Ureter (tissue), 1 donor: ENCODE results near the gene SHISA6. TPM values are rescaled to one million over a fixed set of nuclear protein-coding genes. Genes with fewer than 3 reads are reported as not detected.

Experiments used
- DNase-seq: peaks from one replicate; pipeline ENCODE4 v3.0.0-alpha.2; 2020; ENCODE audit warnings: low spot score
- total RNA-seq: library from RNA; stranded (reverse); gene quantifications from one replicate; pipeline ENCODE4 v1.2.4, GENCODE V29; 2023
- donor health status: DM: yes; HTN: yes; CAD: no.

SHISA6 gene
- total RNA-seq, 1 donor from 2014 or later, result 5.4 TPM

- no peak for DNase-seq
These were observed 342.4 kb downstream of the SHISA6 start for GRCh38 chr17:11583306-11583992.

- peak; percentile 49 for DNase-seq
These were observed 348.7 kb downstream of the SHISA6 start for GRCh38 chr17:11589716-11590115.

GRCh38 chr17:11598274-11599221, 357.5 kb downstream of the SHISA6 start, which contains the start of gene DNAH9:
Gene DNAH9 (plus strand): TSS chr17:11598470. CDS start chr17:11598499, 29 bp downstream.
- peak; percentile 96 for DNase-seq

- no peak for DNase-seq
These were observed 360.6 kb downstream of the SHISA6 start for GRCh38 chr17:11601661-11602060.

- DNase-seq, result peak; percentile 81
These were observed 367.4 kb downstream of the SHISA6 start for GRCh38 chr17:11608396-11608795.

GRCh38 chr17:11610999-11611566, 370.1 kb downstream of the SHISA6 start:
- no peak for DNase-seq

- DNase-seq, result no peak
These were observed 371.9 kb downstream of the SHISA6 start for GRCh38 chr17:11612956-11613355.
